Measurements from ENCODE around the gene PRM3.

The PRM3 gene

DNA sequence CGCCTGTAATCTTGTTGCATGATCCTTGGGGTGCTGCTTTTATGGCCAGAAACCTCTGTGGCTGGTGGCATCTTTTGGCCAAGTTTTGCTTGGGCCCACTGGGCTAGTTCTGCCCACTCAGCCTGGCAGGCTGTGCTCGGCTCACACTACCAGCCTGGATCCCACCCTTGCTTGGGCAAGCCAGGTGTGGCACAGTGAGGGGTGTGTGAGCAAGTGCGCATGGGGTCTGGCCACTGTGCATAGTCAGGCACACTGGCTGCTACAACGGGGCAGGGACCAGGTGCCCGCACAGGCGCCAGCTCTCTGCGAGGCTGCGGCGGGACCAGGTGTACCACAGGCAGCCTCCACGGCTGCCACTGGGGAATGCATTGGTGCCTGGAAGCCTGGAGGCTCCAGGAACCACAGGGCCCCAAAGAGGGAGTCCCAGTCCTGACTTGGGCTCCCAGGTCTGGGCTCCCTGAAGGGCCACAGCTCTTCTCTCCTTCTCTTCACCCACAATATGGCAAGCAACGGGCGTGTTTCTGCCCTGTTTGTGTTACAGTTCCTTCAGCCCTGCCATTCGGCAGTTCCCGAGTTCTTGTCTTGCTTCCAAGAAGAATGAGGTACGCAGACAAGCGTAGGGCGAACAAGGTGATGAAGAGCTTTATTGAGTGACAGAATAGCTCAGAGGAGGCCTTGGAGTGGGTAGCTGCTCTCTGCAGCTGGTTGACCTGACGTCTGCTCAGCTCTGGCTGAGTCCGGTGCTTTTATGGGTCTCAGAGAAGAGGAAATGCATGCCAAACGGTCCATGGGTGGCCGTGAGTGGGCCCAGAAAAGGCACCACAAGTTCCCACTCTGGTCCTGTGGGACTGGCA is 34.4 kb upstream of the PRM3 start:
- Histone ChIP-seq H2AFZ (ENCODE audit: low read depth, low read length) (no peak overlapping the region), H4K8ac (ENCODE audit: low read length) (no peak overlapping the region), H3K18ac (ENCODE audit: low read depth in 1 of 2, low read length in 2 of 2) (peak overlapping the region in 1 of 2 experiments; percentile 18), H2BK12ac (ENCODE audit: low read length in 2 of 2) (peak overlapping the region in 1 of 2 experiments; percentile 1), H2BK5ac (ENCODE audit: low read depth, low read length, poor library complexity, severe bottlenecking) (peak overlapping the region; percentile 21), H3K4me3 (ENCODE audit: insufficient read depth in 1 of 2, low read depth in 1 of 2, low read length in 2 of 2) (no peak overlapping the region), H3K14ac (ENCODE audit: low read length in 2 of 2) (no peak overlapping the region), H3K4ac (ENCODE audit: low read depth in 1 of 2, low read length in 2 of 2) (no peak overlapping the region), H3K9me3 (ENCODE audit: control insufficient read depth, low read length) (no peaks in the 10 kb centered on the region), H3K23ac (ENCODE audit: low read length in 2 of 2) (no peak overlapping the region), H3K4me1 (ENCODE audit: control insufficient read depth, insufficient read depth, low read depth, low read length) (peaks cover 43% of the 10 kb centered on the region), H3K4me2 (ENCODE audit: low read length, poor library complexity, severe bottlenecking) (no peak overlapping the region), H2AK5ac (ENCODE audit: low read length, severe bottlenecking) (peak overlapping the region; percentile 58), H3K79me1 (replicated peaks; ENCODE audit: low read length, poor library complexity, severe bottlenecking) (no peaks in the 10 kb centered on the region), H3K27me3 (ENCODE audit: control insufficient read depth in 1 of 2, insufficient read depth in 1 of 2, low read length in 2 of 2) (no peaks in the 10 kb centered on the region), H2BK120ac (ENCODE audit: low read depth, low read length) (no peak overlapping the region), H3K27ac (ENCODE audit: low read length, poor library complexity, severe bottlenecking) (peak overlapping the region; percentile 76), H4K91ac (ENCODE audit: low read length) (peak overlapping the region; percentile 34), H3K9ac (ENCODE audit: low read length) (no peak overlapping the region), H2BK15ac (ENCODE audit: low read depth, poor library complexity, severe bottlenecking) (no peak overlapping the region), H3K36me3 (ENCODE audit: control insufficient read depth in 1 of 2, insufficient read depth in 2 of 2, low read depth in 1 of 2, low read length in 2 of 2) (no peaks in the 10 kb centered on the region)
- DNase-seq = no peak
- 94% methylated on average over 21 of the region's 21 CpGs for WGBS

DNA sequence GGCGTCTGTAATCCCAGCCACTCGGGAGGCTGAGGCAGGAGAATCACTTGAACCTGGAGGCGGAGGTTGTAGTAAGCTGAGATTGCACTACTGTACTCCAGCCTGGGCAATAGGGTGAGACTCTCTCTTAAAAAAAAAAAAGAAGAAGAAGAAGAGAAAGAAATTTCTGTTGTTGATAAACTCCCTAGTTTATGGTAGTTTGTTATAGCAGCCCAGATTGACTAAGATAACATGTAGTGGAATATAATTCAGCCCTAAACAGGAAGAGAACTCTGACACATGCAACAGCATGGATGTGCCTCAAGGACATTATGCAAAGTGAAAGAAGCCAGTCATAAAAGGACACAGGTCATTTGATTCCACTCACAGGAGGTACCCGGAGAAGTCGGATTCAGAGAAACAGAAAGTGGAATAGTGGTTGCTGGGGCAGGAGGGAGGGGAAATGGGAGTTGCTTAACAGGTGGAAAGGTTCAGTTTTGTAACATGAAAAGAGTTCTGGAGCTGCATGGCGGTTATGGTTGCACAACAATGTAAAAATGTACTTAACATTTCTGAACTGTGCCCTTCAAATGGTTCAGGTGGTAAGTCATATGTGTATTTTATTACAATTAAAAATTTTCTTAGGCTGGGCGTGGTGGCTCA is 33.7 kb upstream of the PRM3 start:
- H3K4ac ChIP-seq (ENCODE audit: low read depth in 1 of 2, low read length in 2 of 2) = no peak overlapping the region
- no peak overlapping the region for H3K18ac ChIP-seq (ENCODE audit: low read depth in 1 of 2, low read length in 2 of 2)
- H4K8ac ChIP-seq (ENCODE audit: low read length) = no peak overlapping the region
- no peak overlapping the region for H3K9ac ChIP-seq (ENCODE audit: low read length)
- H3K27ac ChIP-seq (ENCODE audit: low read length, poor library complexity, severe bottlenecking) = no peak overlapping the region
- H3K9me3 ChIP-seq (ENCODE audit: control insufficient read depth, low read length) = no peaks in the 10 kb centered on the region
- H3K14ac ChIP-seq (ENCODE audit: low read length in 2 of 2) = no peak overlapping the region
- no peak overlapping the region for H3K4me3 ChIP-seq (ENCODE audit: insufficient read depth in 1 of 2, low read depth in 1 of 2, low read length in 2 of 2)
- H2BK12ac ChIP-seq (ENCODE audit: low read length in 2 of 2) = no peak overlapping the region
- no peak overlapping the region for H2BK120ac ChIP-seq (ENCODE audit: low read depth, low read length)
- peak overlapping the region; percentile 63 for H2BK5ac ChIP-seq (ENCODE audit: low read depth, low read length, poor library complexity, severe bottlenecking)
- H4K91ac ChIP-seq (ENCODE audit: low read length) = no peak overlapping the region
- 86% methylated on average over 6 of the region's 7 CpGs for WGBS
- no peaks in the 10 kb centered on the region for H3K79me1 ChIP-seq (replicated peaks; ENCODE audit: low read length, poor library complexity, severe bottlenecking)
- H3K23ac ChIP-seq (ENCODE audit: low read length in 2 of 2) = no peak overlapping the region
- peak; percentile 36 for DNase-seq
- no peaks in the 10 kb centered on the region for H3K27me3 ChIP-seq (ENCODE audit: control insufficient read depth in 1 of 2, insufficient read depth in 1 of 2, low read length in 2 of 2)
- H2AFZ ChIP-seq (ENCODE audit: low read depth, low read length) = no peak overlapping the region
- H3K36me3 ChIP-seq (ENCODE audit: control insufficient read depth in 1 of 2, insufficient read depth in 2 of 2, low read depth in 1 of 2, low read length in 2 of 2) = no peaks in the 10 kb centered on the region
- peak overlapping the region; percentile 42 for H2AK5ac ChIP-seq (ENCODE audit: low read length, severe bottlenecking)
- no peak overlapping the region for H3K4me2 ChIP-seq (ENCODE audit: low read length, poor library complexity, severe bottlenecking)
- H2BK15ac ChIP-seq (ENCODE audit: low read depth, poor library complexity, severe bottlenecking) = no peak overlapping the region
- H3K4me1 ChIP-seq (ENCODE audit: control insufficient read depth, insufficient read depth, low read depth, low read length) = peaks cover 36% of the 10 kb centered on the region

DNA sequence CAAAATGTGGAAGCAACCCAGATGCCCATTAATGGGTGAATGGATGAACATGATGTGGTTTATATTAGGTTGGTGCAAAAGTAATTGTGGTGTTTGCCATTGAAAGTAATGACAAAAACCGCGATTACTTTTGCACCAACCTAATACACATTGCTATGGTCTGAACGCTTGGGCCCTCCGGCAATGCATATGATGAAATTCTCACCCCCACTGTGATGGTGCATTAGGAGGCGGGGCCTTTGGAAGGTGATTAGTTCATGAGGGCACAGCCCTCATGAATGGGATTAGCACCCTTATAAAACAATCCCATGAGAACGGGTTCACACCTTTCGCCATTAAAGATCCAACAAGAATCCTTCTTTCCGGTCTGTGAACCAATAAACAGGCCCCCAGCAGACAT is 33.0 kb upstream of the PRM3 start:
- no peak overlapping the region for H3K4me3 ChIP-seq (ENCODE audit: insufficient read depth in 1 of 2, low read depth in 1 of 2, low read length in 2 of 2)
- no peak overlapping the region for H3K9ac ChIP-seq (ENCODE audit: low read length)
- no peaks in the 10 kb centered on the region for H3K9me3 ChIP-seq (ENCODE audit: control insufficient read depth, low read length)
- no peak overlapping the region for H2BK120ac ChIP-seq (ENCODE audit: low read depth, low read length)
- H3K4ac ChIP-seq (ENCODE audit: low read depth in 1 of 2, low read length in 2 of 2) = no peak overlapping the region
- H3K4me1 ChIP-seq (ENCODE audit: control insufficient read depth, insufficient read depth, low read depth, low read length) = peaks cover 31% of the 10 kb centered on the region
- H4K8ac ChIP-seq (ENCODE audit: low read length) = no peak overlapping the region
- no peak for DNase-seq
- no peak overlapping the region for H4K91ac ChIP-seq (ENCODE audit: low read length)
- no peak overlapping the region for H2BK12ac ChIP-seq (ENCODE audit: low read length in 2 of 2)
- no peak overlapping the region for H3K27ac ChIP-seq (ENCODE audit: low read length, poor library complexity, severe bottlenecking)
- H3K14ac ChIP-seq (ENCODE audit: low read length in 2 of 2) = no peak overlapping the region
- H2BK15ac ChIP-seq (ENCODE audit: low read depth, poor library complexity, severe bottlenecking) = no peak overlapping the region
- no peak overlapping the region for H3K18ac ChIP-seq (ENCODE audit: low read depth in 1 of 2, low read length in 2 of 2)
- H2BK5ac ChIP-seq (ENCODE audit: low read depth, low read length, poor library complexity, severe bottlenecking) = no peak overlapping the region
- peak overlapping the region; percentile 54 for H2AK5ac ChIP-seq (ENCODE audit: low read length, severe bottlenecking)
- H3K4me2 ChIP-seq (ENCODE audit: low read length, poor library complexity, severe bottlenecking) = no peak overlapping the region
- no peaks in the 10 kb centered on the region for H3K79me1 ChIP-seq (replicated peaks; ENCODE audit: low read length, poor library complexity, severe bottlenecking)
- no peak overlapping the region for H3K23ac ChIP-seq (ENCODE audit: low read length in 2 of 2)
- no peaks in the 10 kb centered on the region for H3K36me3 ChIP-seq (ENCODE audit: control insufficient read depth in 1 of 2, insufficient read depth in 2 of 2, low read depth in 1 of 2, low read length in 2 of 2)
- H3K27me3 ChIP-seq (ENCODE audit: control insufficient read depth in 1 of 2, insufficient read depth in 1 of 2, low read length in 2 of 2) = no peaks in the 10 kb centered on the region
- no peak overlapping the region for H2AFZ ChIP-seq (ENCODE audit: low read depth, low read length)
- 86% methylated on average over 6 of the region's 8 CpGs for WGBS

DNA sequence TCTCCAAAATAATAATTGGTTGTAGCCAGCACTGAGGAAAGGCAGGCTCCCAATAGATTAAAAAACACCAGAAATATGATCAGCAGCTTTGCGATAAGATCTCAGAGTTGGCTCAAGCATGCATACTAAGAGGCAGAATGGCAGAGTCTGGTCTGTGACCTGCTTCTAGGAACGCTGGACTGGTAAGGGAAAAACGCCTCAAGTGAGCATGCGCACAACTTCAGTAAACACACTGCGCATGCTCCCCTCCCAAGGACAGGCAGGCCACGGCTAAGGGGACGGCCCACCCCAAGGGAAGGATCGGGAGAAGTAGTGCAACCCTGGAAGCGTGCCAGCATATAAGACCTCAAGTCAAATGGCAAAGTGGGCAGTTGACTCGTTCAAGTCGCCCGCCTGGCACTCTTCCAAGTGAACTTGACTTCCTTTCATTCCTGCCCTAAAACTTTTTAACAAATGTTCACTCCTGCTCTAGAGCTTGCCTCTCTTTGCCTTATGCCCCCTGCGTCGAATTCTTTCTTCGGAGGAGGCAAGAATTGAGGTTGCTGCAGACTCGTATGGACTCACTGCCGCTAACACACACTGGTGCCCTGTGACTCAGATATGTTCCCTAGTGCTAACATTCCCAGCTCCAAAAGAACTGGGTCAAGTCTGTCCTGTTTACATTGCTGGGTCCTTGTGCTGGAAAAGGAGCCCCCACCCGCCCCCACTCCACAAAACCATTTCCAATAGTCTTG is 30.1 kb upstream of the PRM3 start:
- no peak overlapping the region for H2BK120ac ChIP-seq (ENCODE audit: low read depth, low read length)
- peak overlapping the region; percentile 59 for H2AK5ac ChIP-seq (ENCODE audit: low read length, severe bottlenecking)
- H3K9ac ChIP-seq (ENCODE audit: low read length) = no peak overlapping the region
- H3K14ac ChIP-seq (ENCODE audit: low read length in 2 of 2) = no peak overlapping the region
- no peak overlapping the region for H3K27ac ChIP-seq (ENCODE audit: low read length, poor library complexity, severe bottlenecking)
- H4K91ac ChIP-seq (ENCODE audit: low read length) = no peak overlapping the region
- H2BK5ac ChIP-seq (ENCODE audit: low read depth, low read length, poor library complexity, severe bottlenecking) = no peak overlapping the region
- H3K9me3 ChIP-seq (ENCODE audit: control insufficient read depth, low read length) = no peaks in the 10 kb centered on the region
- H3K23ac ChIP-seq (ENCODE audit: low read length in 2 of 2) = no peak overlapping the region
- no peak overlapping the region for H2BK12ac ChIP-seq (ENCODE audit: low read length in 2 of 2)
- no peak overlapping the region for H3K4ac ChIP-seq (ENCODE audit: low read depth in 1 of 2, low read length in 2 of 2)
- H3K79me1 ChIP-seq (replicated peaks; ENCODE audit: low read length, poor library complexity, severe bottlenecking) = no peaks in the 10 kb centered on the region
- H3K18ac ChIP-seq (ENCODE audit: low read depth in 1 of 2, low read length in 2 of 2) = no peak overlapping the region
- no peak overlapping the region for H4K8ac ChIP-seq (ENCODE audit: low read length)
- peaks cover 0 to 4% of the 10 kb centered on the region in 2 experiments for H3K27me3 ChIP-seq (ENCODE audit: control insufficient read depth in 1 of 2, insufficient read depth in 1 of 2, low read length in 2 of 2)
- H2AFZ ChIP-seq (ENCODE audit: low read depth, low read length) = no peak overlapping the region
- peak; percentile 36 for DNase-seq
- no peak overlapping the region for H2BK15ac ChIP-seq (ENCODE audit: low read depth, poor library complexity, severe bottlenecking)
- peaks cover 19% of the 10 kb centered on the region for H3K4me1 ChIP-seq (ENCODE audit: control insufficient read depth, insufficient read depth, low read depth, low read length)
- no peak overlapping the region for H3K4me2 ChIP-seq (ENCODE audit: low read length, poor library complexity, severe bottlenecking)
- WGBS = 86% methylated on average over 18 of the region's 18 CpGs
- H3K36me3 ChIP-seq (ENCODE audit: control insufficient read depth in 1 of 2, insufficient read depth in 2 of 2, low read depth in 1 of 2, low read length in 2 of 2) = no peaks in the 10 kb centered on the region
- no peak overlapping the region for H3K4me3 ChIP-seq (ENCODE audit: insufficient read depth in 1 of 2, low read depth in 1 of 2, low read length in 2 of 2)

Measured in mesenchymal stem cell (in vitro differentiated cells and primary cell).